Panc1 (cell line): ENCODE results near the gene UPB1. TPM values are rescaled to one million over a fixed set of nuclear protein-coding genes. Genes with fewer than 3 reads are reported as not detected.

ENCODE experiments used
- ATAC-seq: fragments of 200-7000 bp; cut with Tn5 transposase; 2 replicates; pipeline ENCODE4 v1.9.1; 2020; ENCODE audit warnings: mild to moderate bottlenecking, moderate library complexity
- BruUV-seq: library from RNA; stranded (reverse); fragments of 400-500 nt; replicated peaks from 2 replicates; lab custom pipeline; 2021; lab: Mats Ljungman, UMichigan
- CTCF ChIA-PET: fragments of 300-600 bp; sonication (Branson Sonifier 250); formaldehyde crosslinking; loops from one replicate; lab custom pipeline; 2022; ENCODE audit warnings: antibody characterized with exemption; lab: Charles Lee
- POLR2A ChIA-PET: fragments of 300-600 bp; sonication (Branson Sonifier 250); formaldehyde crosslinking; loops from one replicate; lab custom pipeline; 2022; ENCODE audit warnings: antibody characterized with exemption; lab: Charles Lee
- DNase-seq: peaks from one replicate; pipeline ENCODE4 v3.0.0-alpha.2; 2010; ENCODE audit warnings: low read depth, low spot score
- H3K27ac ChIP-seq: 2 replicates; pipeline ENCODE4 v1.5.1; 2011; ENCODE audit warnings: mild to moderate bottlenecking, low read length, inconsistent platforms
- H3K27me3 ChIP-seq: fragments of 200-500 bp; sonication (Bioruptor generic); 2 replicates; pipeline ENCODE4 v1.6.0; 2014; ENCODE audit warnings: low read length, inconsistent platforms; ENCODE audit not compliant: control insufficient read depth, insufficient read depth
- H3K36me3 ChIP-seq: fragments of 200-500 bp; sonication (Bioruptor generic); 2 replicates; pipeline ENCODE4 v1.5.1; 2014; ENCODE audit warnings: inconsistent platforms, mild to moderate bottlenecking, low read length, moderate library complexity; ENCODE audit not compliant: control insufficient read depth, insufficient read depth
- H3K4me1 ChIP-seq: 2 replicates; pipeline ENCODE4 v1.5.1; 2011; ENCODE audit warnings: inconsistent platforms, mild to moderate bottlenecking, low read length, moderate library complexity; ENCODE audit not compliant: control insufficient read depth, insufficient read depth
- H3K4me3 ChIP-seq, 2 experiments: 2 replicates each; pipeline ENCODE4 v1.5.1; 2011 to 2012; ENCODE audit warnings: low read depth in 2 of 2, low read length in 2 of 2, mild to moderate bottlenecking in 2 of 2, inconsistent platforms in 1 of 2, moderate library complexity in 1 of 2
- H3K9me3 ChIP-seq: fragments of 200-500 bp; sonication (Bioruptor generic); 2 replicates; pipeline ENCODE4 v1.5.1; 2014; ENCODE audit warnings: low read depth, mild to moderate bottlenecking, inconsistent platforms, low read length, moderate library complexity; ENCODE audit not compliant: control insufficient read depth, insufficient read depth
- POLR2AphosphoS5 ChIP-seq: IDR thresholded peaks from 2 replicates; pipeline ENCODE4 v1.6.1; 2012; ENCODE audit warnings: mild to moderate bottlenecking, low read depth, low read length, moderate library complexity
- SIN3A ChIP-seq: IDR thresholded peaks from 2 replicates; pipeline ENCODE4 v1.6.1; 2012; ENCODE audit warnings: low read depth, mild to moderate bottlenecking, low read length, moderate library complexity, borderline replicate concordance; ENCODE audit not compliant: insufficient read depth
- TCF7L2 ChIP-seq: IDR thresholded peaks from 2 replicates; pipeline ENCODE4 v1.6.1; 2011; ENCODE audit warnings: mild to moderate bottlenecking, low read depth, low read length, inconsistent platforms
- in situ Hi-C: cut with HindIII; loops from 2 replicates; pipeline ENCODE4 v1.10.0; 2016; ENCODE audit warnings: low sequenced_read_pairs, low pct_unique_long_range_greater_than_20kb
- intact Hi-C: fragments of 100-400 bp; cut with micrococcal nuclease; formaldehyde crosslinking; loops from one replicate; pipeline ENCODE4 v1.10.0; 2022; ENCODE audit not compliant: unreplicated experiment
- total RNA-seq: library from RNA; stranded (reverse); gene quantifications from one replicate; pipeline ENCODE4 v1.2.1, GENCODE V29; 2021; ENCODE audit not compliant: unreplicated experiment
- TF ChIP-seq, protein P1 (sequence below), 2 experiments: IDR thresholded peaks; 2 replicates each; pipeline ENCODE4 v1.6.1; 2011 to 2012; ENCODE audit warnings: low read depth in 2 of 2, control low read depth in 1 of 2, low read length in 1 of 2, mild to moderate bottlenecking in 1 of 2, moderate library complexity in 1 of 2; ENCODE audit not compliant: insufficient read depth in 1 of 2
- TF ChIP-seq, protein P2 (sequence below): fragments of 450-650 bp; IDR thresholded peaks from 2 replicates; pipeline ENCODE4 v1.5.1; 2017; ENCODE audit warnings: mild to moderate bottlenecking

The UPB1 gene
- total RNA-seq, 1 experiment from 2014 or later: 0.10 TPM

DNA sequence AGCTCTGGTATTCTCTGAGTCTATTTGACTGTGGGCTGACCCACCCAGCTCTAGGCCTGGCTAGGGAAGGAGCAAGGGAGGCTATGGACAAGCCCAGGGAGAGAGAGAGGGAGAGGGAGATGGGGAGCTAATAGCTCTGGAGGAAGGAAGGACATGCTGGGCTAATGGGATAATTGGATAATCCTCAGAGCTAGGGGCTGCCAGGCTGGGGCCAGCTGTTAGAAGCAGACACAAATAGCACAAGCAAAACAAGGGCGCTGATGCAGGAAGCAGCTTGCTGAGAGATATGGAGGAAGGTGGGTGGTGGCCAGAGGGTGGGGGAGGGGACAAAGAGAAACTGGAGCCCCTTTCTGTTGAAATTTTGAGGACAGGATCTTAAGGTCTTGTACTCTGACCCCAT lies 44.5 kb upstream of the UPB1 start:
- ChIA-PET CTCF (no interaction called here), POLR2A (no interaction called here)
- TF ChIP-seq, protein P1, sequence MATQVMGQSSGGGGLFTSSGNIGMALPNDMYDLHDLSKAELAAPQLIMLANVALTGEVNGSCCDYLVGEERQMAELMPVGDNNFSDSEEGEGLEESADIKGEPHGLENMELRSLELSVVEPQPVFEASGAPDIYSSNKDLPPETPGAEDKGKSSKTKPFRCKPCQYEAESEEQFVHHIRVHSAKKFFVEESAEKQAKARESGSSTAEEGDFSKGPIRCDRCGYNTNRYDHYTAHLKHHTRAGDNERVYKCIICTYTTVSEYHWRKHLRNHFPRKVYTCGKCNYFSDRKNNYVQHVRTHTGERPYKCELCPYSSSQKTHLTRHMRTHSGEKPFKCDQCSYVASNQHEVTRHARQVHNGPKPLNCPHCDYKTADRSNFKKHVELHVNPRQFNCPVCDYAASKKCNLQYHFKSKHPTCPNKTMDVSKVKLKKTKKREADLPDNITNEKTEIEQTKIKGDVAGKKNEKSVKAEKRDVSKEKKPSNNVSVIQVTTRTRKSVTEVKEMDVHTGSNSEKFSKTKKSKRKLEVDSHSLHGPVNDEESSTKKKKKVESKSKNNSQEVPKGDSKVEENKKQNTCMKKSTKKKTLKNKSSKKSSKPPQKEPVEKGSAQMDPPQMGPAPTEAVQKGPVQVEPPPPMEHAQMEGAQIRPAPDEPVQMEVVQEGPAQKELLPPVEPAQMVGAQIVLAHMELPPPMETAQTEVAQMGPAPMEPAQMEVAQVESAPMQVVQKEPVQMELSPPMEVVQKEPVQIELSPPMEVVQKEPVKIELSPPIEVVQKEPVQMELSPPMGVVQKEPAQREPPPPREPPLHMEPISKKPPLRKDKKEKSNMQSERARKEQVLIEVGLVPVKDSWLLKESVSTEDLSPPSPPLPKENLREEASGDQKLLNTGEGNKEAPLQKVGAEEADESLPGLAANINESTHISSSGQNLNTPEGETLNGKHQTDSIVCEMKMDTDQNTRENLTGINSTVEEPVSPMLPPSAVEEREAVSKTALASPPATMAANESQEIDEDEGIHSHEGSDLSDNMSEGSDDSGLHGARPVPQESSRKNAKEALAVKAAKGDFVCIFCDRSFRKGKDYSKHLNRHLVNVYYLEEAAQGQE (IDR thresholded peaks at IDR 0.05; ENCODE audit: insufficient read depth in 1 of 2, low read depth in 2 of 2, low read length in 1 of 2): no peak
- TF ChIP-seq TCF7L2: no peak
- TF ChIP-seq POLR2AphosphoS5: no peak
- TF ChIP-seq, protein P2, sequence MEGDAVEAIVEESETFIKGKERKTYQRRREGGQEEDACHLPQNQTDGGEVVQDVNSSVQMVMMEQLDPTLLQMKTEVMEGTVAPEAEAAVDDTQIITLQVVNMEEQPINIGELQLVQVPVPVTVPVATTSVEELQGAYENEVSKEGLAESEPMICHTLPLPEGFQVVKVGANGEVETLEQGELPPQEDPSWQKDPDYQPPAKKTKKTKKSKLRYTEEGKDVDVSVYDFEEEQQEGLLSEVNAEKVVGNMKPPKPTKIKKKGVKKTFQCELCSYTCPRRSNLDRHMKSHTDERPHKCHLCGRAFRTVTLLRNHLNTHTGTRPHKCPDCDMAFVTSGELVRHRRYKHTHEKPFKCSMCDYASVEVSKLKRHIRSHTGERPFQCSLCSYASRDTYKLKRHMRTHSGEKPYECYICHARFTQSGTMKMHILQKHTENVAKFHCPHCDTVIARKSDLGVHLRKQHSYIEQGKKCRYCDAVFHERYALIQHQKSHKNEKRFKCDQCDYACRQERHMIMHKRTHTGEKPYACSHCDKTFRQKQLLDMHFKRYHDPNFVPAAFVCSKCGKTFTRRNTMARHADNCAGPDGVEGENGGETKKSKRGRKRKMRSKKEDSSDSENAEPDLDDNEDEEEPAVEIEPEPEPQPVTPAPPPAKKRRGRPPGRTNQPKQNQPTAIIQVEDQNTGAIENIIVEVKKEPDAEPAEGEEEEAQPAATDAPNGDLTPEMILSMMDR: no peak
- TF ChIP-seq SIN3A: no peak

DNA sequence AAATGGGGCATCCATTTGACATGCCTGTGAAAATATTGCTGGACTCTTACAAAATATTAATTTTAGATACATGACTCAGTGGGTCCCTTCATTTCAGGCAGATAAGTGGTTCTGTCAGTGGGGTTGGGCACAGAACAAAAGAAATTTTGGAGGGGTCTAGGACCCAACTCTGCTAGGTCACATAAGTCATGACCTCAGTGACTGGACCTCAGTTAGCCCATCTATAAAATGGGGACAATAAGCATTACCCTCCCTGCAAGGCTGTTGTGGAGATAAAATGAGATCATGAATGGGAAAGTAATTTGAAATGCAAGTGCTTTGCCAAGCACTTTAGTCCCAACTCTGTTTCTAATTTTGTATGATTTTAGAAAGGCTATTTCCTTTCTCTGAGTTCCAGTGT lies 44.0 kb upstream of the UPB1 start:
- CTCF ChIA-PET: no interaction called here
- intact Hi-C loops: no loop called here

More for the DNA sequence above, 44.5 kb upstream of the UPB1 start:
- intact Hi-C loops: no loop called here
- Histone ChIP-seq H3K9me3 (no peaks in the 10 kb centered on the region), H3K27ac (no peak overlapping the region), H3K36me3 (no peaks in the 10 kb centered on the region), H3K27me3 (no peaks in the 10 kb centered on the region), H3K4me3 (no peak overlapping the region), H3K4me1 (no peaks in the 10 kb centered on the region)
- ATAC-seq (no peak), DNase-seq (no peak)
- BruUV-seq: no TSS peak
- in situ Hi-C loops: no loop called here

More for the DNA sequence above, 44.0 kb upstream of the UPB1 start:
- POLR2A ChIA-PET: no interaction called here
- in situ Hi-C loops: no loop called here
- TF ChIP-seq, protein P2: no peak
- TF ChIP-seq POLR2AphosphoS5 (no peak), SIN3A (no peak), TCF7L2 (no peak)
- TF ChIP-seq, protein P1 (IDR thresholded peaks at IDR 0.05; ENCODE audit: insufficient read depth in 1 of 2, low read depth in 2 of 2, low read length in 1 of 2): no peak
- H3K27me3 ChIP-seq: no peaks in the 10 kb centered on the region
- H3K4me1 ChIP-seq: no peaks in the 10 kb centered on the region
- DNase-seq (no peak), ATAC-seq (no peak)
- no peak overlapping the region for H3K4me3 ChIP-seq
- BruUV-seq: no TSS peak
- no peaks in the 10 kb centered on the region for H3K36me3 ChIP-seq
- H3K9me3 ChIP-seq: no peaks in the 10 kb centered on the region
- H3K27ac ChIP-seq: no peak overlapping the region
